ENCODE measurements around the gene MBD3L1.

The MBD3L1 gene

GRCh38 chr19:8877854-8878705 lies 45.9 kb downstream of the MBD3L1 start:
- Histone ChIP-seq H3K4me1 (ENCODE audit: control insufficient read depth, low read length) (no peaks in the 10 kb centered on the region), H3K4me3 (ENCODE audit: low read length) (no peak overlapping the region), H3F3A (ENCODE audit: control insufficient read depth, insufficient read depth) (no peaks in the 10 kb centered on the region), H3K4me2 (ENCODE audit: low read length) (no peak overlapping the region), H3K27me3 (ENCODE audit: control insufficient read depth, low read length) (no peaks in the 10 kb centered on the region), H3K79me2 (ENCODE audit: control insufficient read depth, low read length) (no peaks in the 10 kb centered on the region), H4K20me1 (ENCODE audit: control insufficient read depth, insufficient read depth, low read depth, low read length) (no peaks in the 10 kb centered on the region), H3K36me3 (ENCODE audit: control insufficient read depth, low read length) (no peaks in the 10 kb centered on the region), H3K9me2 (replicated peaks; ENCODE audit: control insufficient read depth, low read length) (no peaks in the 10 kb centered on the region), H3K9me3 (ENCODE audit: control insufficient read depth, insufficient read depth, low read length) (peaks cover 4% of the 10 kb centered on the region; the same call in 1 of the 2 replicates), H3K27ac (ENCODE audit: low read depth, low read length) (no peak overlapping the region)
- TF ChIP-seq EZH2phosphoT487 (IDR thresholded peaks at IDR 0.05; ENCODE audit: borderline replicate concordance, low read length) (no peak), CTCF (IDR thresholded peaks at IDR 0.05; ENCODE audit: low read depth, low read length, poor library complexity, severe bottlenecking) (no peak)

- no peaks in the 10 kb centered on the region for H3K79me2 ChIP-seq (ENCODE audit: control insufficient read depth, low read length)
- no peaks in the 10 kb centered on the region for H3F3A ChIP-seq (ENCODE audit: control insufficient read depth, insufficient read depth)
- H3K9me3 ChIP-seq (ENCODE audit: control insufficient read depth, insufficient read depth, low read length) = peaks cover 4% of the 10 kb centered on the region; the same call in 1 of the 2 replicates
- no peak overlapping the region for H3K4me3 ChIP-seq (ENCODE audit: low read length)
- H3K27ac ChIP-seq (ENCODE audit: low read depth, low read length) = no peak overlapping the region
- no peaks in the 10 kb centered on the region for H3K27me3 ChIP-seq (ENCODE audit: control insufficient read depth, low read length)
- no peak overlapping the region for H3K4me2 ChIP-seq (ENCODE audit: low read length)
- H3K4me1 ChIP-seq (ENCODE audit: control insufficient read depth, low read length) = no peaks in the 10 kb centered on the region
- no peaks in the 10 kb centered on the region for H3K36me3 ChIP-seq (ENCODE audit: control insufficient read depth, low read length)
- no peaks in the 10 kb centered on the region for H4K20me1 ChIP-seq (ENCODE audit: control insufficient read depth, insufficient read depth, low read depth, low read length)
- TF ChIP-seq EZH2phosphoT487 (IDR thresholded peaks at IDR 0.05; ENCODE audit: borderline replicate concordance, low read length) (no peak), CTCF (IDR thresholded peaks at IDR 0.05; ENCODE audit: low read depth, low read length, poor library complexity, severe bottlenecking) (no peak)
- no peaks in the 10 kb centered on the region for H3K9me2 ChIP-seq (replicated peaks; ENCODE audit: control insufficient read depth, low read length)
These were observed 48.8 kb downstream of the MBD3L1 start for GRCh38 chr19:8880868-8881488.

- Histone ChIP-seq H3K4me3 (ENCODE audit: low read length) (no peak overlapping the region), H3F3A (ENCODE audit: control insufficient read depth, insufficient read depth) (no peaks in the 10 kb centered on the region), H3K79me2 (ENCODE audit: control insufficient read depth, low read length) (no peaks in the 10 kb centered on the region), H4K20me1 (ENCODE audit: control insufficient read depth, insufficient read depth, low read depth, low read length) (no peaks in the 10 kb centered on the region), H3K36me3 (ENCODE audit: control insufficient read depth, low read length) (no peaks in the 10 kb centered on the region), H3K4me2 (ENCODE audit: low read length) (no peak overlapping the region), H3K9me2 (replicated peaks; ENCODE audit: control insufficient read depth, low read length) (no peaks in the 10 kb centered on the region), H3K27ac (ENCODE audit: low read depth, low read length) (no peak overlapping the region), H3K27me3 (ENCODE audit: control insufficient read depth, low read length) (no peaks in the 10 kb centered on the region), H3K4me1 (ENCODE audit: control insufficient read depth, low read length) (no peaks in the 10 kb centered on the region), H3K9me3 (ENCODE audit: control insufficient read depth, insufficient read depth, low read length) (peaks cover 4% of the 10 kb centered on the region; the same call in 1 of the 2 replicates)
- TF ChIP-seq CTCF (IDR thresholded peaks at IDR 0.05; ENCODE audit: low read depth, low read length, poor library complexity, severe bottlenecking) (no peak), EZH2phosphoT487 (IDR thresholded peaks at IDR 0.05; ENCODE audit: borderline replicate concordance, low read length) (no peak)
These were observed 49.3 kb downstream of the MBD3L1 start for GRCh38 chr19:8881512-8881911.

All from DOHH2 (cell line).